ENCODE measurements around the gene VDAC1.

GRCh38 chr5:133944263-133945185 lies 60.3 kb downstream of the VDAC1 start:
- peak; percentile 54 to 79 for TF ChIP-seq CTCF (conservative IDR thresholded peaks at IDR 0.05 in 1 of 2, IDR thresholded peaks at IDR 0.05 in 1 of 2; ENCODE audit: low read depth in 1 of 2, low read length in 2 of 2)
- no peak for TF ChIP-seq EZH2 (IDR thresholded peaks at IDR 0.05; ENCODE audit: low read length, missing control alignments)

All from fibroblast of lung (primary cell).